ENCODE results near the gene SBF1.

GRCh38 chr22:50452649-50453048 is 22.2 kb downstream of the SBF1 start:
- no peak for TF ChIP-seq CTCF (conservative IDR thresholded peaks at IDR 0.05; ENCODE audit: low read depth, low read length)
- no peak for TF ChIP-seq EZH2 (IDR thresholded peaks at IDR 0.05; ENCODE audit: low read length, unreplicated experiment)

Data from PC-3 (cell line).